ENCODE measurements around the gene CYBB.

GRCh38 chrX:37786624-37787422 is 7.0 kb downstream of the CYBB start:
- TF ChIP-seq, protein P1, sequence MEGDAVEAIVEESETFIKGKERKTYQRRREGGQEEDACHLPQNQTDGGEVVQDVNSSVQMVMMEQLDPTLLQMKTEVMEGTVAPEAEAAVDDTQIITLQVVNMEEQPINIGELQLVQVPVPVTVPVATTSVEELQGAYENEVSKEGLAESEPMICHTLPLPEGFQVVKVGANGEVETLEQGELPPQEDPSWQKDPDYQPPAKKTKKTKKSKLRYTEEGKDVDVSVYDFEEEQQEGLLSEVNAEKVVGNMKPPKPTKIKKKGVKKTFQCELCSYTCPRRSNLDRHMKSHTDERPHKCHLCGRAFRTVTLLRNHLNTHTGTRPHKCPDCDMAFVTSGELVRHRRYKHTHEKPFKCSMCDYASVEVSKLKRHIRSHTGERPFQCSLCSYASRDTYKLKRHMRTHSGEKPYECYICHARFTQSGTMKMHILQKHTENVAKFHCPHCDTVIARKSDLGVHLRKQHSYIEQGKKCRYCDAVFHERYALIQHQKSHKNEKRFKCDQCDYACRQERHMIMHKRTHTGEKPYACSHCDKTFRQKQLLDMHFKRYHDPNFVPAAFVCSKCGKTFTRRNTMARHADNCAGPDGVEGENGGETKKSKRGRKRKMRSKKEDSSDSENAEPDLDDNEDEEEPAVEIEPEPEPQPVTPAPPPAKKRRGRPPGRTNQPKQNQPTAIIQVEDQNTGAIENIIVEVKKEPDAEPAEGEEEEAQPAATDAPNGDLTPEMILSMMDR (IDR thresholded peaks at IDR 0.05; ENCODE audit: insufficient read depth, low read length, poor library complexity, severe bottlenecking), result no peak
- TF ChIP-seq EZH2phosphoT487 (conservative IDR thresholded peaks at IDR 0.05; ENCODE audit: low read length), result no peak

Data from SU-DHL-6 (cell line).